ENCODE data around the gene HSPA12B. TPM values are rescaled to one million over a fixed set of nuclear protein-coding genes. Genes with fewer than 3 reads are reported as not detected.

Gene HSPA12B
- total RNA-seq, 1 experiment from 2014 or later: 6.3 TPM

DNA sequence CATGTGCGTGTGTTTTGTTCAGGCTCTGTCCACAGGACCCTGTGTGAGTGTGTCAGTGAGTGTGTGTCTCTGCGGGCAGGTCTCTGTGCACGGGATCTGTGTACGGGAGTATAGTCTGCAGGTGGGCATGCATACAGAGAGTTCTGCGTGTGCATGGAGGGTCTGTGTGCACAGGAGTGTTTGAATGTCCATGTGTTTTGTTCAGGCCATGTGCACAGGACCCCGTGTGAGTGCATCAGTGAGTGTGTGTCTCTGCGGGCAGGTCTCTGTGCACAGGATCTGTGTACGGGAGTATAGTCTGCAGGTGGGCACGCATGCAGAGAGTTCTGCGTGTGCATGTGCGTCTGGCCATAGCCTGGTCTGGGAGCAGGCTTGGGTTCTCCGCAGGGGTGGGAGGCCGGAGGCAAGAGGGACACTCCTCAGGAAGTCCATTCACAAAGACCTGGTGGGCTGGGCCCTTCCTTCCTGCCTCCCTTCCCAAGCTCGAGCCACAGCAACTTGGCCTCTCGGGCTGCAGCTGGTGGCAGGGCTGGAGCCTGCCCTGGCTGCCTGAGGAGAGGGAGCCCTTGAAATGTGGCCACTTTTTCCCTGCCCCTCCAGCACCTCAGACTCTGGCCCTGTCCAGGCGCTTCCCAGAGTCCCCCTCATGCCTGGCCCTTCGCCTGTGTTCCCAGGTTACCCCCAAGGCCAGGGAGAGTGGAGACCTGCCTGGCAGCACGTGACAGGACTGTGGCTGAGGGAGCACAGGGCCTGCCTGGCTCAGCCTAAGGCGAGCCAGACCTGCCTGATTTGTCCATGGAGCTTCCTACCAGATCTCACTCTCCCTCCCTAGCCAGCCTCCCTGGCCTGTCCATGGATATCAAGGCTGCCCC, 6.8 kb downstream of the HSPA12B start:
- DNase-seq (ENCODE audit: low spot score): no peak
- peaks cover 2% of the 10 kb centered on the region for H3K27me3 Mint-ChIP-seq (ENCODE audit: low read depth)
- H3K4me1 Mint-ChIP-seq: peaks cover 24% of the 10 kb centered on the region
- no peak overlapping the region for H3K4me3 Mint-ChIP-seq
- POLR2A ChIA-PET: no interaction called here
- peak overlapping the region; percentile 68 for H3K27ac Mint-ChIP-seq
- peak; percentile 35 for ATAC-seq
- no peaks in the 10 kb centered on the region for H3K9me3 Mint-ChIP-seq
- TF ChIP-seq, protein P1, sequence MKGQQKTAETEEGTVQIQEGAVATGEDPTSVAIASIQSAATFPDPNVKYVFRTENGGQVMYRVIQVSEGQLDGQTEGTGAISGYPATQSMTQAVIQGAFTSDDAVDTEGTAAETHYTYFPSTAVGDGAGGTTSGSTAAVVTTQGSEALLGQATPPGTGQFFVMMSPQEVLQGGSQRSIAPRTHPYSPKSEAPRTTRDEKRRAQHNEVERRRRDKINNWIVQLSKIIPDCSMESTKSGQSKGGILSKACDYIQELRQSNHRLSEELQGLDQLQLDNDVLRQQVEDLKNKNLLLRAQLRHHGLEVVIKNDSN (CRISPR knock-in tag; IDR thresholded peaks at IDR 0.05): peak; percentile 23; the same call in 1 of the 2 replicates
- TF ChIP-seq, protein P2, sequence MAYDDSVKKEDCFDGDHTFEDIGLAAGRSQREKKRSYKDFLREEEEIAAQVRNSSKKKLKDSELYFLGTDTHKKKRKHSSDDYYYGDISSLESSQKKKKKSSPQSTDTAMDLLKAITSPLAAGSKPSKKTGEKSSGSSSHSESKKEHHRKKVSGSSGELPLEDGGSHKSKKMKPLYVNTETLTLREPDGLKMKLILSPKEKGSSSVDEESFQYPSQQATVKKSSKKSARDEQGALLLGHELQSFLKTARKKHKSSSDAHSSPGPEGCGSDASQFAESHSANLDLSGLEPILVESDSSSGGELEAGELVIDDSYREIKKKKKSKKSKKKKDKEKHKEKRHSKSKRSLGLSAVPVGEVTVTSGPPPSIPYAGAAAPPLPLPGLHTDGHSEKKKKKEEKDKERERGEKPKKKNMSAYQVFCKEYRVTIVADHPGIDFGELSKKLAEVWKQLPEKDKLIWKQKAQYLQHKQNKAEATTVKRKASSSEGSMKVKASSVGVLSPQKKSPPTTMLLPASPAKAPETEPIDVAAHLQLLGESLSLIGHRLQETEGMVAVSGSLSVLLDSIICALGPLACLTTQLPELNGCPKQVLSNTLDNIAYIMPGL (CRISPR knock-in tag; IDR thresholded peaks at IDR 0.05): 0 out of 2 replicates have a peak, but pooled peaks have one; percentile 54
- TF ChIP-seq ZNF263 (CRISPR knock-in tag; IDR thresholded peaks at IDR 0.05; ENCODE audit: low read depth) (0 out of 2 replicates have a peak, but pooled peaks have one; percentile 14), ZNF396 (CRISPR knock-in tag; IDR thresholded peaks at IDR 0.05; ENCODE audit: borderline replicate concordance) (no peak), RELA (CRISPR knock-in tag; IDR thresholded peaks at IDR 0.05; ENCODE audit: borderline replicate concordance) (no peak), ESRRA (CRISPR knock-in tag; IDR thresholded peaks at IDR 0.05; ENCODE audit: borderline replicate concordance) (no peak)
- TF ChIP-seq, protein P3, sequence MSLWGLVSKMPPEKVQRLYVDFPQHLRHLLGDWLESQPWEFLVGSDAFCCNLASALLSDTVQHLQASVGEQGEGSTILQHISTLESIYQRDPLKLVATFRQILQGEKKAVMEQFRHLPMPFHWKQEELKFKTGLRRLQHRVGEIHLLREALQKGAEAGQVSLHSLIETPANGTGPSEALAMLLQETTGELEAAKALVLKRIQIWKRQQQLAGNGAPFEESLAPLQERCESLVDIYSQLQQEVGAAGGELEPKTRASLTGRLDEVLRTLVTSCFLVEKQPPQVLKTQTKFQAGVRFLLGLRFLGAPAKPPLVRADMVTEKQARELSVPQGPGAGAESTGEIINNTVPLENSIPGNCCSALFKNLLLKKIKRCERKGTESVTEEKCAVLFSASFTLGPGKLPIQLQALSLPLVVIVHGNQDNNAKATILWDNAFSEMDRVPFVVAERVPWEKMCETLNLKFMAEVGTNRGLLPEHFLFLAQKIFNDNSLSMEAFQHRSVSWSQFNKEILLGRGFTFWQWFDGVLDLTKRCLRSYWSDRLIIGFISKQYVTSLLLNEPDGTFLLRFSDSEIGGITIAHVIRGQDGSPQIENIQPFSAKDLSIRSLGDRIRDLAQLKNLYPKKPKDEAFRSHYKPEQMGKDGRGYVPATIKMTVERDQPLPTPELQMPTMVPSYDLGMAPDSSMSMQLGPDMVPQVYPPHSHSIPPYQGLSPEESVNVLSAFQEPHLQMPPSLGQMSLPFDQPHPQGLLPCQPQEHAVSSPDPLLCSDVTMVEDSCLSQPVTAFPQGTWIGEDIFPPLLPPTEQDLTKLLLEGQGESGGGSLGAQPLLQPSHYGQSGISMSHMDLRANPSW (CRISPR knock-in tag; conservative IDR thresholded peaks at IDR 0.05; ENCODE audit: low read depth): no peak
- TF ChIP-seq, protein P4, sequence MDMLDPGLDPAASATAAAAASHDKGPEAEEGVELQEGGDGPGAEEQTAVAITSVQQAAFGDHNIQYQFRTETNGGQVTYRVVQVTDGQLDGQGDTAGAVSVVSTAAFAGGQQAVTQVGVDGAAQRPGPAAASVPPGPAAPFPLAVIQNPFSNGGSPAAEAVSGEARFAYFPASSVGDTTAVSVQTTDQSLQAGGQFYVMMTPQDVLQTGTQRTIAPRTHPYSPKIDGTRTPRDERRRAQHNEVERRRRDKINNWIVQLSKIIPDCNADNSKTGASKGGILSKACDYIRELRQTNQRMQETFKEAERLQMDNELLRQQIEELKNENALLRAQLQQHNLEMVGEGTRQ (CRISPR knock-in tag; IDR thresholded peaks at IDR 0.05): peak; percentile 62
- CTCF ChIA-PET: interaction anchor here (0.6 to 3.7 kb wide), 11 partner anchors 11 to 166 kb away, joined by 3 to 47 read pairs (median 5); no protein-coding TSS in a partner anchor
- H3K36me3 Mint-ChIP-seq: no peaks in the 10 kb centered on the region

DNA sequence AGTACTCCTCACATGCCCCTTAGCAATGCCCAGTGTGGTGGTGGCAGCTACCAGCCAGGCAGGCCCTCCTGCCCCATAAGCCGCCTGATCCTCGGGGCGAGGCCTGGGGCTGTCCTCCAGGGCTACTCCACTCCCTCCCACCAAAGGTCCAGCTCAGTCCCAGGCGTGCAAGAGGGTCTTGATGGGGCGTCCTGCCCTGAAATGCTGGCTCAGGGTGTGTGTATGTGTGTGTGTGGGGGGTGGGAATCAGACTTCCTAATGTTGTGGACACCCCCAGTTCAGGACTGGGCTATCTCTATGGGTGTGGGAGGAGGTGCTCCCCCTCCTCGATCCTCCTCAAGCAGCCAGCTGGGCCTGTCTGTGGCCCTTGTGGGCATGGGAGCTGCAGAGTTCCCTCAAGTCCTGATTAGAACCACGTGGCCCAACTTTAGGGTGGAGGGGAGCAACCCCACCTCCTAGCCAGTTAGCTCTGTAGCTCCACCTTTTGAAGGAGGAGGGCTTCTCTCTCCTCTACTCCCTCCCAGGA, 7.5 kb downstream of the HSPA12B start:
- ChIA-PET CTCF (interaction anchor here (0.5 to 3.7 kb wide), 13 partner anchors 10 to 167 kb away, joined by 3 to 47 read pairs (median 4); partner anchors contain the start of gene AP5S1), POLR2A (no interaction called here)
- Mint-ChIP-seq H3K4me3 (no peak overlapping the region), H3K9me3 (no peaks in the 10 kb centered on the region), H3K27ac (no peak overlapping the region), H3K27me3 (ENCODE audit: low read depth) (peaks cover 5% of the 10 kb centered on the region), H3K4me1 (peaks cover 30% of the 10 kb centered on the region), H3K36me3 (no peaks in the 10 kb centered on the region)
- no peak for DNase-seq (ENCODE audit: low spot score)
- no peak for TF ChIP-seq ZNF138 (CRISPR knock-in tag; conservative IDR thresholded peaks at IDR 0.05)
- TF ChIP-seq, protein P5, sequence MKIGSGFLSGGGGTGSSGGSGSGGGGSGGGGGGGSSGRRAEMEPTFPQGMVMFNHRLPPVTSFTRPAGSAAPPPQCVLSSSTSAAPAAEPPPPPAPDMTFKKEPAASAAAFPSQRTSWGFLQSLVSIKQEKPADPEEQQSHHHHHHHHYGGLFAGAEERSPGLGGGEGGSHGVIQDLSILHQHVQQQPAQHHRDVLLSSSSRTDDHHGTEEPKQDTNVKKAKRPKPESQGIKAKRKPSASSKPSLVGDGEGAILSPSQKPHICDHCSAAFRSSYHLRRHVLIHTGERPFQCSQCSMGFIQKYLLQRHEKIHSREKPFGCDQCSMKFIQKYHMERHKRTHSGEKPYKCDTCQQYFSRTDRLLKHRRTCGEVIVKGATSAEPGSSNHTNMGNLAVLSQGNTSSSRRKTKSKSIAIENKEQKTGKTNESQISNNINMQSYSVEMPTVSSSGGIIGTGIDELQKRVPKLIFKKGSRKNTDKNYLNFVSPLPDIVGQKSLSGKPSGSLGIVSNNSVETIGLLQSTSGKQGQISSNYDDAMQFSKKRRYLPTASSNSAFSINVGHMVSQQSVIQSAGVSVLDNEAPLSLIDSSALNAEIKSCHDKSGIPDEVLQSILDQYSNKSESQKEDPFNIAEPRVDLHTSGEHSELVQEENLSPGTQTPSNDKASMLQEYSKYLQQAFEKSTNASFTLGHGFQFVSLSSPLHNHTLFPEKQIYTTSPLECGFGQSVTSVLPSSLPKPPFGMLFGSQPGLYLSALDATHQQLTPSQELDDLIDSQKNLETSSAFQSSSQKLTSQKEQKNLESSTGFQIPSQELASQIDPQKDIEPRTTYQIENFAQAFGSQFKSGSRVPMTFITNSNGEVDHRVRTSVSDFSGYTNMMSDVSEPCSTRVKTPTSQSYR (CRISPR knock-in tag; IDR thresholded peaks at IDR 0.05): no peak
- TF ChIP-seq PRRX2 (CRISPR knock-in tag; IDR thresholded peaks at IDR 0.05): no peak
- TF ChIP-seq, protein P6, sequence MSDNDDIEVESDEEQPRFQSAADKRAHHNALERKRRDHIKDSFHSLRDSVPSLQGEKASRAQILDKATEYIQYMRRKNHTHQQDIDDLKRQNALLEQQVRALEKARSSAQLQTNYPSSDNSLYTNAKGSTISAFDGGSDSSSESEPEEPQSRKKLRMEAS (CRISPR knock-in tag; IDR thresholded peaks at IDR 0.05): 0 out of 2 replicates have a peak, but pooled peaks have one; percentile 33
- TF ChIP-seq, protein P7, sequence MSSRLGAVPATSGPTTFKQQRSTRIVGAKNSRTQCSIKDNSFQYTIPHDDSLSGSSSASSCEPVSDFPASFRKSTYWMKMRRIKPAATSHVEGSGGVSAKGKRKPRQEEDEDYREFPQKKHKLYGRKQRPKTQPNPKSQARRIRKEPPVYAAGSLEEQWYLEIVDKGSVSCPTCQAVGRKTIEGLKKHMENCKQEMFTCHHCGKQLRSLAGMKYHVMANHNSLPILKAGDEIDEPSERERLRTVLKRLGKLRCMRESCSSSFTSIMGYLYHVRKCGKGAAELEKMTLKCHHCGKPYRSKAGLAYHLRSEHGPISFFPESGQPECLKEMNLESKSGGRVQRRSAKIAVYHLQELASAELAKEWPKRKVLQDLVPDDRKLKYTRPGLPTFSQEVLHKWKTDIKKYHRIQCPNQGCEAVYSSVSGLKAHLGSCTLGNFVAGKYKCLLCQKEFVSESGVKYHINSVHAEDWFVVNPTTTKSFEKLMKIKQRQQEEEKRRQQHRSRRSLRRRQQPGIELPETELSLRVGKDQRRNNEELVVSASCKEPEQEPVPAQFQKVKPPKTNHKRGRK (CRISPR knock-in tag; IDR thresholded peaks at IDR 0.05; ENCODE audit: borderline replicate concordance): no peak
- TF ChIP-seq, protein P4 (CRISPR knock-in tag; IDR thresholded peaks at IDR 0.05): peak; percentile 41; the same call in 1 of the 2 replicates
- TF ChIP-seq, protein P1 (CRISPR knock-in tag; IDR thresholded peaks at IDR 0.05): peak; percentile 44
- TF ChIP-seq, protein P8, sequence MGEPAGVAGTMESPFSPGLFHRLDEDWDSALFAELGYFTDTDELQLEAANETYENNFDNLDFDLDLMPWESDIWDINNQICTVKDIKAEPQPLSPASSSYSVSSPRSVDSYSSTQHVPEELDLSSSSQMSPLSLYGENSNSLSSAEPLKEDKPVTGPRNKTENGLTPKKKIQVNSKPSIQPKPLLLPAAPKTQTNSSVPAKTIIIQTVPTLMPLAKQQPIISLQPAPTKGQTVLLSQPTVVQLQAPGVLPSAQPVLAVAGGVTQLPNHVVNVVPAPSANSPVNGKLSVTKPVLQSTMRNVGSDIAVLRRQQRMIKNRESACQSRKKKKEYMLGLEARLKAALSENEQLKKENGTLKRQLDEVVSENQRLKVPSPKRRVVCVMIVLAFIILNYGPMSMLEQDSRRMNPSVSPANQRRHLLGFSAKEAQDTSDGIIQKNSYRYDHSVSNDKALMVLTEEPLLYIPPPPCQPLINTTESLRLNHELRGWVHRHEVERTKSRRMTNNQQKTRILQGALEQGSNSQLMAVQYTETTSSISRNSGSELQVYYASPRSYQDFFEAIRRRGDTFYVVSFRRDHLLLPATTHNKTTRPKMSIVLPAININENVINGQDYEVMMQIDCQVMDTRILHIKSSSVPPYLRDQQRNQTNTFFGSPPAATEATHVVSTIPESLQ (CRISPR knock-in tag; IDR thresholded peaks at IDR 0.05): no peak
- ATAC-seq: peak; percentile 6
